ENCODE results near the gene CDC42SE2.

DNA sequence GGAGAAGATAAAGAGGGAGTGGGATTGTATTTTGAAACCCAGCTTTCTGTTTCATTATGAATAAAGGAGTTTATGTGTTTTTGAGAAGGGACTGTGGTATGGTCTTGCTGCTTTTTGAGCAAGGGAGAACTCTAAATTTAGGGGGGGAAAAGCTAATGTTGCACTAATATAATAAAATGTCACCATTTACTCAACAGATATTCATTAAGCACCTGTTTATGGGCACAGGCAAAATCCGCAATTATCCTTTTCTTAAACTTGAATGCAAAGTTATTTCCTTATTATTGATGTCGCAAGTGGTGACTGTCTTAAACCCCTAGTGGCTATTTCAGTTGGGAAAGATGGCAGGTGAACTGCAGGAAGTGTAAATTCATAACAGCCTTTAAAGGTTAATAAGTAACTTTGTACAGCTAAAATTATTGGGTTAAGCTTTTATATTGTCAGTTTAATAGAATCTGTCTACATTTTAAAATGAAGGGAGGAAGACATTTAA is 1.5 kb downstream of the CDC42SE2 start:
- TF ChIP-seq, protein P1, sequence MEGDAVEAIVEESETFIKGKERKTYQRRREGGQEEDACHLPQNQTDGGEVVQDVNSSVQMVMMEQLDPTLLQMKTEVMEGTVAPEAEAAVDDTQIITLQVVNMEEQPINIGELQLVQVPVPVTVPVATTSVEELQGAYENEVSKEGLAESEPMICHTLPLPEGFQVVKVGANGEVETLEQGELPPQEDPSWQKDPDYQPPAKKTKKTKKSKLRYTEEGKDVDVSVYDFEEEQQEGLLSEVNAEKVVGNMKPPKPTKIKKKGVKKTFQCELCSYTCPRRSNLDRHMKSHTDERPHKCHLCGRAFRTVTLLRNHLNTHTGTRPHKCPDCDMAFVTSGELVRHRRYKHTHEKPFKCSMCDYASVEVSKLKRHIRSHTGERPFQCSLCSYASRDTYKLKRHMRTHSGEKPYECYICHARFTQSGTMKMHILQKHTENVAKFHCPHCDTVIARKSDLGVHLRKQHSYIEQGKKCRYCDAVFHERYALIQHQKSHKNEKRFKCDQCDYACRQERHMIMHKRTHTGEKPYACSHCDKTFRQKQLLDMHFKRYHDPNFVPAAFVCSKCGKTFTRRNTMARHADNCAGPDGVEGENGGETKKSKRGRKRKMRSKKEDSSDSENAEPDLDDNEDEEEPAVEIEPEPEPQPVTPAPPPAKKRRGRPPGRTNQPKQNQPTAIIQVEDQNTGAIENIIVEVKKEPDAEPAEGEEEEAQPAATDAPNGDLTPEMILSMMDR (IDR thresholded peaks at IDR 0.05; ENCODE audit: low read depth, low read length) = no peak
- no peak for TF ChIP-seq POLR2A (IDR thresholded peaks at IDR 0.05; ENCODE audit: extremely low read depth, insufficient read length)

Measured in NB4 (cell line).